KBM-7 (cell line): ENCODE results near the gene CPE.
"Not testable (repeated sequence)": the region's sequence is repeated elsewhere in the genome, so short reads cannot be mapped to it uniquely, and the experiment has no call there.

Experiments used
- DNase-seq: peaks from one replicate; pipeline ENCODE4 v3.0.0-alpha.2; 2015
- in situ Hi-C: fragments of 300-500 bp; cut with MboI; formaldehyde crosslinking; loops from 2 replicates; pipeline ENCODE4 v1.14.3; 2020; ENCODE audit warnings: low sequenced_read_pairs, low pct_unique_long_range_greater_than_20kb, mixed read lengths

Gene CPE

DNA sequence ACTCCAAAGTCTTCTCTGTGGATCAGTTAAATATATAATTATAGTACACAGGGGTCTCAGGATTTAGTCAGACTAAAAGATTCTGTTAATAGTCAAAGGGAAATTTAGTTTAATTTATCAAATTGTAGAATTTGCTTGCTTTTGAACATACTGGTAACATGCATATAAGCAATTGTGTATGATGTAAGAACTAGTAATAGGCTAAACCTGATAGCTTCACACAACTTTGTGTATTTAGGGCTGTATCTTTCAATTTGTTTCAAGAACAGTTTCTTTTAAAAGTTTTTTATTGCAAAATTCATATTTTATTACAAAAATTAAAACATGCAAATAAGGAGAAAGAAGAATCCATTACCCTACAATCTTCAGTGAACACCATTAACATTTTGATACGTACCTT, 99.5 kb downstream of the CPE start:
- in situ Hi-C loops = no loop called here

DNA sequence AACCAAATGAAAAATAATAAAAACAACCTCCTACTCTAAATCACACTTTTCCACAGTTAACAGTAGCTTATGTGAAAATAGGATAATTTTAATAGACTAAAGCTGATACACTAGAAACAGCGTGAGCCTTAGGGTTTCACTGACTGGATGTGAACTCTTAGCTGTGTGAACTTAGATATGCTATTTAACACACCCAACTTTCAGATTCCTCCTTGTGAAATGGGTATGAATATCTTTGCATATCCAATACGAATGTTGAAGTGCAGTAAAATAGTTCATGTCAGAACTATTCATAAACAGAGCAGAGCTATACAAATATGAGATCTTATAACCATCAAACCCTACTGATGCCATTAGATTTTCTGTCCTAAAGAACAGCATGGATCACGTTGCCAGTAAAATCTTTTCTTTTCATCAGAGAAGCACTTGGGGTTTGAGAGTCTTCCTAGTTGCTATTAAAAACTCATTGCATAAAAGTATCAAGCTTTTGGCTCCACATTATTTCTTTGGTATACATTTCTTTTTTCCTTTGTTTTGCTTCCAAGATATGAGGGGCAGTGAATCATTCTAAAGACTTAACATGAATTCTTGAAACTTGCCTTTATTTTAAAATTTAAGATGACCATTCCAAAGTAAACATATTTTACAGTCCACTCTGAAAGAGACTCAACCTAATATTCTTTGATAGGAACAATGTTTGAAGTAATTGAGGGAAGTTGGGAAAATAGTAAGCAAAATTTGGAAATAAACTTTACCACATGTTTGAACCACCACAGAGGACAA, 102.4 kb downstream of the CPE start:
- no peak for DNase-seq
- in situ Hi-C loops = no loop called here

More for the DNA sequence above, 99.5 kb downstream of the CPE start:
- DNase-seq = no peak

DNA sequence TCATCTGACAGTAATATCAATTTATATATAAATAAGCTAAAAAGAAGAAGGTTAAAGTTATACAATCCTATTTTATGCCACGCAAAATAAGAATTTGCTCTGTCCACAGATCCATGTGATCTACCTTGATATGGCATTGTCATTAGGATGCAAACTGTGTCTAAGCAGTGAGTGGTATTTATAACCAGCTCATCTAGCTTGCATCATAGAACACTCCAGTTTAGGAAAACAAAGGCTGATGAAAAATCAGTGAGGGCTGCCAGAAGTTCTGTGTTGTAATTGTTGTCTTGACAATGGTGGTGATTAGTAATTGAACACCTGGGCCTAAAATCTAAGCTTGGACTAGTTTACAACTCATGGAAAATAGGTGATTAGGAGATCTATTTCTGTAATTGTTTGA, 111.0 kb downstream of the CPE start:
- in situ Hi-C loops = no loop called here
- no peak for DNase-seq

DNA sequence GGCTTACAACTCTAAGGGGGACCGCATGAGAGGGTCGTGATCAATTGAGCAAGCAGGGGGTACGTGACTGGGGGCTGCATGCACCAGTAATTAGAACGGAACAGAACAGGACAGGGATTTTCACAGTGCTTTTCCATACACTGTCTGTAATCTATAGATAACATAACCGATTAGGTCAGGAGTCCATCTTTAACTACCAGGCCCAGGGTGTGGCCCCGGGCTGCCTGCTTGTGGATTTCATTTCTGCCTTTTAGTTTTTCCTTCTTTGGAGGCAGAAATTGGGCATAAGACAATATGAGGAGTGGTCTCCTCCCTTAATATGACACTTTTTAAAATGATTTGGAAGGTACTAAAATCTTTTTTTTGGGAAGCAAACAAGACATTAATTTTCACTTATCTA, 113.8 kb downstream of the CPE start:
- DNase-seq, in situ Hi-C loops: not testable (repeated sequence)

DNA sequence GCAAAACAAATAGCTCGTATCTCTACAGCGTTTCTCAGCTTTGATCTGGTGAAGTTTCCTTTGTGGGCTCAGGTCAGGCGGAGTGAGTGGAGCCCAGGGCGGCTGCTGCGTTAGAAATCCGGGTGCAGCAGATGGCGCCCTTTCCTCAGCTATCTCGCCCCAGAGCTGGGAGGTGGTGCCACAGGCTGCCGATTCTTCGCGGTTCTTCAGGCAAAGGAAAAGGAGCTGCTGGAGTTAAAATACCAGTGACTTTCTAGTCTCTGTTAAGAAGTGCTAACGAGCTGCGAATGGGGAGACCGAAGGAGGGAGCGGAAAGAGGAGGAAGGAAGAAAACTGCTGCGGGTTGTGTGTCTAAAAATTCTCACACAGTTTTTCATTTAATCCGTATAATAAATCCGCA, 114.6 kb downstream of the CPE start:
- in situ Hi-C loops = no loop called here
- DNase-seq = peak; percentile 78

DNA sequence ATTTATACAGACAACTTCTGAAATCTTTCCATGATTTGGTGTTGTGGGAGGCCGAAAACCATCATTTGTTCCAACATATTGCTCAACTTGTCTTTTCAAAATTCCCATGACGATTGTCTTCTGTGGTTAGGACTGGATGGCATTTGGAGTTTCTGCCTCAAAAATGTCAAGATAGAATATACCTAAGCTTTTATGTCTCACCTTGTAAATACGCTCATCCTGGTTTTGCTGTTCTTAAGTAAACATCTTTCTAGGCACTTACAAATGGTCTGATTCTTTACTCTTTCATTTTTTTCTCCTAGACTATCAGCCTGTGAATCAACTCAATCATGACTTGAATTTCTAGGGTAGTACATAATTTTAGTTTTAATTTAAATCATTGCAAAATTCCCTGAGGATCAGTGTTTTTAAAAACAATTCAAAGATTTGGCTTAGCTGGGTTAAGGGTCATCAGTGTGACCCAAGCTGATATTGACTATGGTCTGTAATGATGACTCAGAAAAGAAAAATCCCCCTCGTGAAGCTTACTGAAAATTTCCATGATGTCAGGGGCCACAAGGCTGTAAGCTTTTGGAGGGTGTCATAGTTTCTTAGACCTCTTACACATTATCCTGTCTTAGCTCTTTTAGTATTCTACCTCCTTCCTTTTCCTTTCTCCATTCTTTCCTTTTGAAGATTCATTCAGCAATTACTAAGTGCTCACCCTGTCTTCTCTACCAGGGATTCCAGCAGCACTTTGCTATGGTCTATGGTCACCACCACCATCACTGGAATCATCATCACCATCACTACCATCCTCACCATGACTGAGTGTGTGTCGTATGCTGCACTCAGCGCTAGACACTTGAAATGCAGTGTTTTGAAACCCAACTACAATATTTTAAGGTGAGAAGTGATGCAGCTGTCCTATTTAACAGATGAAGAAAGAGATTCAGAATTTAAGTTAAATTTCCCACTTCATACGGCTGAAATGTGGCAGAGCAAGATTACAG, 124.4 kb downstream of the CPE start:
- no peak for DNase-seq
- in situ Hi-C loops = no loop called here

DNA sequence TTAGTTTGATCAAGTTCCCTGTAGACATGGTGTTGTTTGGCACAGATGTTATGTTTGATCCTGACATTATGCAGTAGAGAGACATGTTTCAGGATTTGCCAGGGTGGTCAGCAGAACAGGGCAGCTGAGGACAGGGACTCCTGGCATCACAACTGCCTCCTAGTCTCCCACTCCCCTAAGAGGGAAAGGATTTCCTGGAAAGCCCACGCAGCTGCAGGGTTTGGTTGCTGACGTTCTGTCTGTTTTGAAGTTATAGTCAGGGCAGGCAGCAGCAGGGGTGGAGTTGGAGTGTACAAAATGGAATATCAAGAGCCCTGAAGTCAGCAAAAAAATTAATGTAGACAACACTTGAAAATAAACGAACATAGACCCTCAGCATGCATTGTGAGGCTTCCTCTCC, 125.4 kb downstream of the CPE start:
- no peak for DNase-seq
- in situ Hi-C loops = no loop called here

DNA sequence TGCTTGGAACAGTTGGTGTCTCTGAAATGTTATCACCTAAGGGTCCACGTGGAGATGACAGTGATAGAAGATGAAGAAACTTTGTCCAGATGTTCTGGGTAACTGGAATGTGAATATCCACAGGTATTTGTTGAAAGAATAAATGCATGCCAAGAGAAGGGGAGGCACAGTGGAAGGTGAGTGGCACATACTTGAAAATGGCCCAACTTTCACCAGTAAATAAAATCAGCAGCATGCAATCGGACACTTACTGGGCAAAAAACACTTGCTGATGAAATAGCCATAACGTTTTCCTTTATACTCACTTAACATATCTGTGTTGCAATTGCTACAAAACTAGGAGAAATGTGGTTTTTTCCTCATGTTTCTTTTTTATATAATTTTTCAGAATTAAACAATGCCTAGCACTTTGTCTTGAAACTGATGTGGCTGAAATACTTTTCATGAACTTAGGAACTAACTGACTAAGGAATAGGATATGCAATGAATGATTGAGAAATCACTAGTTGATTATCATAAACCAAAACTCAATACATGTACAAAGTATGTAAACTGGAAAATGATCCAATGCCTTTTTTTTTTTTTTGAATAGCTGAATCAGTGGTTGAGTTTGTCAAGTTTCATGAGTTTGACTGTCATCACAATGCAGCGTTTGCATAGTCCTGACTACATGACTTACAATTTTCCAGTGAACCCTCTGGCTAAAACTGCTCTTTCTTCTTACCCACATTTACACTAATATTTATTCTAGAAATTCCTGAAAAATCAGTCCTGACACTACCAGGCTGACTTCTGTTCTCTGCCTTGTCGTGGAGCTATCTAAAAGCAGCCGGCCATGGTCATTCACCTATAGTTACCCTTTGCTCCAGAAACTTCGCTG, 127.4 kb downstream of the CPE start:
- in situ Hi-C loops = no loop called here
- no peak for DNase-seq

DNA sequence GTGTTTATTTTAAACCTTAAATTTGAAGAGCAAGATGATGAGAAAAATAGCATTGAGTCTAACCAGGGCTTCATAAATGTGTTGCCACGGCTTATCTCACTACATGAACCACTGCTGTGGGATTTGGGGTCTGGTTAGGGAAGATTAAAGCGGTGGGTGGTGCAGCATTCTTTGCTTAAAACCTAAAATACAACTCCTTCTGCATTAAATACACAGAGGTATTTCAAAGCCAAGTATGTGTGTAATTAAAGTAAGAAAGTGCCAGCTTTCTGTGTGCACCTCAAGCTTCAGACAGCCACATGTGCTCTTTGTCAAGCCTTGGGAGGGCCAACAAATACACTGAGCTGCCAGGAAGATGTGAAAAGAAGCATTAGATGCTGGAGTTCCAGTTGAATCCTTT, 128.0 kb downstream of the CPE start:
- in situ Hi-C loops = no loop called here
- no peak for DNase-seq

DNA sequence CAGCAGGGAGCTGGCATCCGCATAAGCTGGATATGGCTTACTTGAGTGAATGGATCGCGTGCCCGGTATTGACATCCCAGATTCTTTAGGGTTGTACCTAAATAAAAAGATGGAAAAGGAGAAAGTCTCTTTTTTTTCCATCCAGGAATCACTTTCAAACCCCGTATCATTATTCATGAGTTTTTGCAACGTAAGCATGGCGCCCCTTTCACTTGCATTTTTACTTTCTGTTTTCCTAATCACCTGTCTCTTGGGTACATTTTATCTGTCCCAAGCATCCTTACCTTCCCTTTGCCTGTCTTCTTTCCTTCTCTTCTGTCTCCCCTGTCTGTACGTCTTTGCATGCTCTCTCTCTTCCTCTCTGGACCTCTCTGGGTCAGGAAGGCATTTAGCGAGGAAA, 128.6 kb downstream of the CPE start:
- DNase-seq = no peak
- in situ Hi-C loops = no loop called here

DNA sequence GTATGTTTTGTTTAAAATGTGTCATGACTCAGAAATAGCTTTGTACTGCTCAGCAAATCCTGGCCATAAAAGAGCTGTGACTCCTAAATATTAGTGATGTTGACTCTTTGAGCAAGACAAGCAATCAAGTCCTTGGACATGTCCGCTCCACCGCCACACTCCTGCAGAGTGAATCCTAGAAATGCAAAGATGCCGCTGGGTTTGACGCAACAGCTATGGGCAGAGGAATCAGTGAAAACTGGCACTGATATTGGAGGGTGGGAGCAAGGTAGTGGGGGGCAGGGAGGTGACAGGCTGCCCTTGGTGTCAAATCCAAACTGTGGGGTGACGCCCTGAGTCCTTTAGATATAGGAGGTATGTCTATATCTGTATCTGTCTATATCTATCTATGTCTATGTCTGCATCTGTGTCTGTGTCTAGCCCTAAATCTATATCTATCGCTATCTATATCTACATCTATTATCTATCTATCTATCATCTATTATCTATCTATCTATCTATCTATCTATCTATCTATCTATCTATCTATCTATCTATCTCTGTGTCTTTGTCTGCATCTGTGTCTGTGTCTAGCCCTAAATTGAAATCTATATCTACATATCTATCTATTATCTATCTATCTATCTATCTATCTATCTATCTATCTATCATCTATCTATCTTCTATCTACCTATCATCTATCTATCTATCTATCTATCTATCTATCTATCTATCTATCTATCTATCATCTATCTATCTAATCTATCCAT, 129.7 kb downstream of the CPE start:
- DNase-seq = no peak
- in situ Hi-C loops = no loop called here

DNA sequence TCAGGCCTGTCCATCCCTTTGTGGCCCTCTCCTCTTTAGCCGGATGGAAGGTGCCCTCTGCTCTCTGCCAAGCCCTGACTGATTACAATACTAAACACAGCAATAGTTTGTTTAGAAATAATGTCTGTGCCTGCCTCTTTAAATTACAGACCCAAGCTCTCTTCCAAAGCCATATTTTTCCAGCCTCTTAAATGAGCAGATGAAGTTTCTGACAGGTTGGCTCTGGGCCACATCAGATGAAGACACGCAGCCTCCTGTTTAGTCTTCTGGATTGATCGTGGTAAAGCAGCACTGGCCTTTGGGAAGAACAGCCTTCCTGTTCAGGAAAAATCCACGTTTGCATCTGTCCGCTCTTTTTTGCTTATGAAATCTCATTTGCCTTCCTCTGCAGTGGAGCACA, 133.6 kb downstream of the CPE start:
- DNase-seq = no peak
- in situ Hi-C loops = no loop called here

DNA sequence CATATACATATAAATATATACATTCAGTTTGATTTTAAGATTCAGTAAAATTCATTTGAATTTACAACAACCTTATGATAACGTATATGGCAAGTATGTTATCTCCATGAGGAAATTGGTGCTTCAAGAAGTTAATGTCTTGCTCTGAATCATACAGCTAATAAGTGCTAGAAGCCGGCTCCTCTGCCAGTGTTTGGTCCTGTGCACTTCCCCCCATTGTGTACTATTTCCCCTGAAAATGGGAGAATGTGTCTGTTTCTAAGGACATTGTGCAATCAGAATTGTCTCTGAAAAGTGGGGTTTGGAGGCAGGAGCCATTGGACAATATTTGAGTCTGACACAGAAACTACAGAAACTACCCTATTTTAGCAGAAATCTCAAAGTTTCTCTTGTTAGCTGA, 135.9 kb downstream of the CPE start:
- no peak for DNase-seq
- in situ Hi-C loops = no loop called here

DNA sequence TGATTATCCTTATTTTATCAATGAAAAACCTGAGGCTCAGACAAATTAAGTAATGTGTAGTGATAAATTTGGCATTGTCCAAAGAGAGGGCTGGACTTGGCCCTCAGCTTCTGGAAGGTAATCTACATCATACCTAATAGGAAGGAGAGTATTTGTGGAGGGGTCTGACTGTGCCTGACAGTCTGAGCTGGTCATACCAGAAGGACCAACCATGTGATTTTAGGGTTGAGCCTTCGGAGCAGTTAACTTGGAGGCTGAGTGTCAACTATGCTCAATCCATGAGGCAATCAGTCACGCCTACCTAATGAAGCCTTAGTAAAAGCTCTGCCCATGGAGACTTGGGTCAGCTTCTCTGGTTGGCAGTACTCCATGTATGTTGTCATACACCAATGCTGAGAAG, 136.4 kb downstream of the CPE start:
- in situ Hi-C loops = no loop called here

DNA sequence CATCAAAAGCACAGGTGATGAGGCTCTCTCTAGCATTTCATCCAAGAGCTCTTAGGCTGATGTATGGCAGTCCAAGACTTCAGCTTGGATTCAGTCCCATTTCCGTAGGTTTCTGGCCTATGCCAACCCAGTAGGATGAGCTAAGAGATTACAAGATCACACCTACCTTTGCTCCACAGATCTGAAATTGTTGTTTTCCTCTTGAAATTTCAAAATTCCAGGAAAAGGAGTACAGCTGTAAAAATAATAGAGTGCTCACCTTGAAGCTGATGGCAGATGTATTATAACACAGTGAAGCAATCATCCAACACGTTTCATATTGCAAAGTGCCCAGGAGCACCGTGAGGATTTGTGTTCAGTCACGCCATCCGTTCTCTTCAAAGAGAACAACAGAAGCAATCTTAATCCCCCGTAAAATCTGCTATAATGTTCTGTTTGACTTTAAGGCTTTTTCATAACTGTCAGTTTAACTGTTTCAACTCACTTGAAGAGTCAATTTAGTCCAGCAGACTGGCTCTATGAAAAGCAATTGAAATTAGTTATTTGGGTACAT, 137.5 kb downstream of the CPE start:
- in situ Hi-C loops = no loop called here
- DNase-seq = no peak

More for the DNA sequence above, 136.4 kb downstream of the CPE start:
- no peak for DNase-seq

DNA sequence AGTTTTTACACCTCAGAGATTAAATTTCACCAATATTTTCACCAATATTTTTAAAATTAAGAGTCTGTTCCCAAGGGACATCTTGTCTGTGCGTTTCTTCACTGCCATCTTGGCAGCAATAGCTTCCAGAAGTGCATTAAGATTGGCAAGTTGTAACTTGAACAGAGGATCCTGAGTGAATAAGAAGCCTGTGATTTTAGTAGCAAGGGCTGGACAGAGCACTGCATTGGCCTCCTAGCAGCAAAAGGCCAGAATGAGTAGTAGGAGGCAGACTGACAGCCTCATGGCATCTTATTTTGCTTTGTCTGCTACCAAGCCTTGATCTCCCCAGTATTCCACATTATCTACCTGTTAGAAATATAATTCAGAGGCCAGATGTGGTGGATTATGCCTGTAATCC, 138.4 kb downstream of the CPE start:
- in situ Hi-C loops = no loop called here

DNA sequence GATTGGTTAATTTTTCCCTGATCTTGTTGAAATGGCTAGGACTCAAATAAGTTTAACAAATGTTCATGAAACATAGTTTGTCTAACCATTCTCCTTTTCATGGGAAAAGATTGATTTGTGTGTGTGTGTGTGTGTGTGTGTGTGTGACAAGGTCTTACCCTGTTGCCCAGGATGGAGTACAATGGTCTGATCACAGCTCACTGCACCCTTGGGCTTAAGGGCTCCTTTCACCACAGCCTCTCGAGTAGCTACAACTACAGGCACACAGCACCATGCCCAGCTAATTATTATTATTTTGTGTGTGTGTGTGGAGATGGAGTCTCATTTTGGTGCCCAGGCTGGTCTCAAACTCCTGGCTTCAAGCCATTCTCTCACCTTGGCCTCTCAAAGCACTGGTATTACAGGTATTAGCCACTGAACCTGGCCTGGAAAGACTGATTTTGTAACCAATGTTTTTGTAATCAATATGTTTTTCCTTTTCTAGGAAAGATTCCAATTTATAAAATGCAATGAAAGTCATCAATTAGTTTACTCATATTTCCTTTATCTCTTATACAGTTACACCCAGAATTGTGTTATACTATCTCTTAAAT, 139.3 kb downstream of the CPE start:
- DNase-seq = no peak
- in situ Hi-C loops = no loop called here

More for the DNA sequence above, 138.4 kb downstream of the CPE start:
- DNase-seq = no peak

DNA sequence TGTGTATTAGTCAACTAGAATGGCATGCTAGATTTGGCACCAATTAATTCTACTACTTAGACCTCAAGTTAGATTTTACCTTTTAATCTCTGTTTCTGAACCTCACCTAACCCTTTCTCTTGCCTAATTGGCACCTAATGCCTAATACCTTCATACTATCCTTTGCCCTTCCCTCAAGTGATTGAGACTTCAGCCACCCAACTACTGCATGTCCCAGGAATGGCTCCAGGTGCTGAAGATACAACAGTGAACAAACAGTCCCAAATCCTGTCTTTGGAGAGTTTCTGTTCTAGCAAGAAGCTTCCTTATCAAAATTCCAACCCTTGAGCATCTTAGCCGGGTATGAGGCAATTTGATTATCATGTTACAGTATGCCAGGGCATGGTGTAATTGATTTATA, 139.9 kb downstream of the CPE start:
- DNase-seq = no peak
- in situ Hi-C loops = no loop called here
